GM18870 (cell line): Measurements from ENCODE around the gene PSMD6.

ENCODE experiments used
- ATAC-seq: cut with Tn5 transposase; IDR thresholded peaks from one replicate; pipeline ENCODE4 v1.9.1; 2021; ENCODE audit warnings: moderate library complexity; ENCODE audit not compliant: unreplicated experiment

PSMD6 gene

DNA sequence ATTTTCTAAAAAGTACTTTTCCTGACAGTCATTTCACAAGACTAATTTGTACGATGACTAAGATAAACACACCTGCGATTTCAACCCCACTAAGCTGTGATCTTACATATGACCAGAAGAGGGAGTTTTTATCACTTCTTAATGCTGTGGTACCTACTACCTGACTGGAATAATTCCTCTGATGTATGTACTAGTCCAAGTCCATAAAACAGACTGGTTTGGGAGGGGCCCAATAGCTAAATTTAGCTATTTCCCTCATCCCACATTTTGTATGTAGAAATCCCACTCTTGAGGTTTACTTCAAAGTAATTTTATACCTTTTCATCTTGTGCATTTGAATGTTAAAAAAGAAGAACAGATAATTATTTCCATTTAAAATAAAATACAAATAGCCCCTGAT, 61.4 kb downstream of the PSMD6 start:
- ATAC-seq, result peak; percentile 80
